ENCODE results near the gene HLCS.

DNA sequence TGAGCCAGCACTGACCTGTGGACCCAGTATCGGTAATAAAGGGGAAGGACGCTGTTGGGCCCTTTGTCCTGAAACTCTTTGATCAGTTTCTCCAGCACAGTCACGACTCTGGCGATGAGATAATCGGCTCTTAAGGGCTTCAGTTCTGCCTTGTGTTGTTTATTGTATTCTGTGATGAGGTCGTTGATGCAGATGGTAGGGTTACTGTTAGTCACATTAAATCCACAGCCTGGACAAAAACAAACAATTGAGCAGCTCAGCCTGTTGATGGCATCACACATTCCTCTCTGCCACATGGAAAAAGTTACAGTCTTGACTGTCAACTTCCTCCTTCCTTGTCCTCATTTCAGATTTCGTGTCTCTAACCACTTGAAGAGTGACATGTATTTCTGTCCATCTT is 209.9 kb downstream of the HLCS start:
- TF ChIP-seq KLF16 (tag by site-specific recombination; IDR thresholded peaks at IDR 0.05) = no peak
- TF ChIP-seq ZSCAN30 (tag by site-specific recombination; IDR thresholded peaks at IDR 0.05) = no peak
- no peak for TF ChIP-seq GLI4 (tag by site-specific recombination; IDR thresholded peaks at IDR 0.05)
- TF ChIP-seq ZNF473 (tag by site-specific recombination; IDR thresholded peaks at IDR 0.05) = no peak
- TF ChIP-seq, protein P1, sequence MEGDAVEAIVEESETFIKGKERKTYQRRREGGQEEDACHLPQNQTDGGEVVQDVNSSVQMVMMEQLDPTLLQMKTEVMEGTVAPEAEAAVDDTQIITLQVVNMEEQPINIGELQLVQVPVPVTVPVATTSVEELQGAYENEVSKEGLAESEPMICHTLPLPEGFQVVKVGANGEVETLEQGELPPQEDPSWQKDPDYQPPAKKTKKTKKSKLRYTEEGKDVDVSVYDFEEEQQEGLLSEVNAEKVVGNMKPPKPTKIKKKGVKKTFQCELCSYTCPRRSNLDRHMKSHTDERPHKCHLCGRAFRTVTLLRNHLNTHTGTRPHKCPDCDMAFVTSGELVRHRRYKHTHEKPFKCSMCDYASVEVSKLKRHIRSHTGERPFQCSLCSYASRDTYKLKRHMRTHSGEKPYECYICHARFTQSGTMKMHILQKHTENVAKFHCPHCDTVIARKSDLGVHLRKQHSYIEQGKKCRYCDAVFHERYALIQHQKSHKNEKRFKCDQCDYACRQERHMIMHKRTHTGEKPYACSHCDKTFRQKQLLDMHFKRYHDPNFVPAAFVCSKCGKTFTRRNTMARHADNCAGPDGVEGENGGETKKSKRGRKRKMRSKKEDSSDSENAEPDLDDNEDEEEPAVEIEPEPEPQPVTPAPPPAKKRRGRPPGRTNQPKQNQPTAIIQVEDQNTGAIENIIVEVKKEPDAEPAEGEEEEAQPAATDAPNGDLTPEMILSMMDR (tag by site-specific recombination; IDR thresholded peaks at IDR 0.05) = no peak
- TF ChIP-seq ZNF133 (tag by site-specific recombination; IDR thresholded peaks at IDR 0.05) = no peak
- no peak for TF ChIP-seq ZNF391 (tag by site-specific recombination; IDR thresholded peaks at IDR 0.05; ENCODE audit: borderline replicate concordance, low read depth)
- no peak for TF ChIP-seq ZNF324 (tag by site-specific recombination; IDR thresholded peaks at IDR 0.05)
- TF ChIP-seq, protein P2, sequence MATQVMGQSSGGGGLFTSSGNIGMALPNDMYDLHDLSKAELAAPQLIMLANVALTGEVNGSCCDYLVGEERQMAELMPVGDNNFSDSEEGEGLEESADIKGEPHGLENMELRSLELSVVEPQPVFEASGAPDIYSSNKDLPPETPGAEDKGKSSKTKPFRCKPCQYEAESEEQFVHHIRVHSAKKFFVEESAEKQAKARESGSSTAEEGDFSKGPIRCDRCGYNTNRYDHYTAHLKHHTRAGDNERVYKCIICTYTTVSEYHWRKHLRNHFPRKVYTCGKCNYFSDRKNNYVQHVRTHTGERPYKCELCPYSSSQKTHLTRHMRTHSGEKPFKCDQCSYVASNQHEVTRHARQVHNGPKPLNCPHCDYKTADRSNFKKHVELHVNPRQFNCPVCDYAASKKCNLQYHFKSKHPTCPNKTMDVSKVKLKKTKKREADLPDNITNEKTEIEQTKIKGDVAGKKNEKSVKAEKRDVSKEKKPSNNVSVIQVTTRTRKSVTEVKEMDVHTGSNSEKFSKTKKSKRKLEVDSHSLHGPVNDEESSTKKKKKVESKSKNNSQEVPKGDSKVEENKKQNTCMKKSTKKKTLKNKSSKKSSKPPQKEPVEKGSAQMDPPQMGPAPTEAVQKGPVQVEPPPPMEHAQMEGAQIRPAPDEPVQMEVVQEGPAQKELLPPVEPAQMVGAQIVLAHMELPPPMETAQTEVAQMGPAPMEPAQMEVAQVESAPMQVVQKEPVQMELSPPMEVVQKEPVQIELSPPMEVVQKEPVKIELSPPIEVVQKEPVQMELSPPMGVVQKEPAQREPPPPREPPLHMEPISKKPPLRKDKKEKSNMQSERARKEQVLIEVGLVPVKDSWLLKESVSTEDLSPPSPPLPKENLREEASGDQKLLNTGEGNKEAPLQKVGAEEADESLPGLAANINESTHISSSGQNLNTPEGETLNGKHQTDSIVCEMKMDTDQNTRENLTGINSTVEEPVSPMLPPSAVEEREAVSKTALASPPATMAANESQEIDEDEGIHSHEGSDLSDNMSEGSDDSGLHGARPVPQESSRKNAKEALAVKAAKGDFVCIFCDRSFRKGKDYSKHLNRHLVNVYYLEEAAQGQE (tag by site-specific recombination; IDR thresholded peaks at IDR 0.05) = no peak
- no peak for TF ChIP-seq ZNF175 (tag by site-specific recombination; IDR thresholded peaks at IDR 0.05)
- TF ChIP-seq ZNF169 (tag by site-specific recombination; IDR thresholded peaks at IDR 0.05) = no peak
- TF ChIP-seq ZNF549 (tag by site-specific recombination; IDR thresholded peaks at IDR 0.05) = no peak
- no peak for TF ChIP-seq ZNF174 (tag by site-specific recombination; IDR thresholded peaks at IDR 0.05)
- TF ChIP-seq MEIS1 (CRISPR knock-in tag; IDR thresholded peaks at IDR 0.05; ENCODE audit: borderline replicate concordance) = no peak
